Cardiac muscle cell (in vitro differentiated cells and primary cell): ENCODE results near the gene SKI. TPM values are rescaled to one million over a fixed set of nuclear protein-coding genes. Genes with fewer than 3 reads are reported as not detected.
A peak's percentile ranks its signal among the peaks of the same experiment; 100 is the strongest.

Experiments
- DNase-seq, 2 donors: peaks; one replicate each; pipeline versions ENCODE4 v3.0.0 to v3.0.0-alpha.2; 2010 to 2017; ENCODE audit warnings: low read depth in 1 of 2, low spot score in 1 of 2
- H3K27ac ChIP-seq: fragments of 200-600 bp; sonication (generic); 2 replicates; pipeline ENCODE4 v1.5.1; 2016
- H3K27me3 ChIP-seq: fragments of 200-600 bp; sonication (generic); 2 replicates; pipeline ENCODE4 v1.6.0; 2016; ENCODE audit warnings: control low read depth
- H3K36me3 ChIP-seq: fragments of 200-600 bp; sonication (generic); 2 replicates; pipeline ENCODE4 v1.5.1; 2016; ENCODE audit warnings: control low read depth
- H3K4me1 ChIP-seq: fragments of 200-600 bp; sonication (generic); 2 replicates; pipeline ENCODE4 v1.8.1; 2017; ENCODE audit warnings: low read depth, mild to moderate bottlenecking, mixed run types
- H3K4me3 ChIP-seq: fragments of 200-600 bp; sonication (generic); 2 replicates; pipeline ENCODE4 v1.5.1; 2016; ENCODE audit warnings: mild to moderate bottlenecking
- H3K9me3 ChIP-seq: fragments of 200-600 bp; sonication (generic); 2 replicates; pipeline ENCODE4 v1.5.1; 2017; ENCODE audit warnings: low read depth, mild to moderate bottlenecking, control low read depth
- polyA plus RNA-seq: library from polyadenylated mRNA; unstranded; fragments of >200 nt; fragmentation: Nextera tagmentation; extraction: Ambion mirVana; gene quantifications from 2 replicates; pipeline ENCODE4 v1.2.1, GENCODE V29; 2016
- total RNA-seq: library from RNA; depleted of rRNA; stranded (reverse); fragments of >200 nt; gene quantifications from 2 replicates; pipeline ENCODE4 v1.2.3, GENCODE V29; 2016
- TF ChIP-seq, protein P1 (sequence below): IDR thresholded peaks from 2 replicates; pipeline ENCODE4 v1.5.1; 2012; ENCODE audit warnings: low read depth, mild to moderate bottlenecking, low read length

SKI gene
- total and polyA plus RNA-seq, 2 experiments from 2014 or later, result 2.7 to 31.9 TPM

- no peak overlapping the region for H3K27ac ChIP-seq
- H3K9me3 ChIP-seq, result no peaks in the 10 kb centered on the region
- H3K4me3 ChIP-seq, result no peak overlapping the region
- H3K4me1 ChIP-seq, result peaks cover 23% of the 10 kb centered on the region
- H3K27me3 ChIP-seq, result no peaks in the 10 kb centered on the region
- no peaks in the 10 kb centered on the region for H3K36me3 ChIP-seq
- no peak for DNase-seq
- TF ChIP-seq, protein P1, sequence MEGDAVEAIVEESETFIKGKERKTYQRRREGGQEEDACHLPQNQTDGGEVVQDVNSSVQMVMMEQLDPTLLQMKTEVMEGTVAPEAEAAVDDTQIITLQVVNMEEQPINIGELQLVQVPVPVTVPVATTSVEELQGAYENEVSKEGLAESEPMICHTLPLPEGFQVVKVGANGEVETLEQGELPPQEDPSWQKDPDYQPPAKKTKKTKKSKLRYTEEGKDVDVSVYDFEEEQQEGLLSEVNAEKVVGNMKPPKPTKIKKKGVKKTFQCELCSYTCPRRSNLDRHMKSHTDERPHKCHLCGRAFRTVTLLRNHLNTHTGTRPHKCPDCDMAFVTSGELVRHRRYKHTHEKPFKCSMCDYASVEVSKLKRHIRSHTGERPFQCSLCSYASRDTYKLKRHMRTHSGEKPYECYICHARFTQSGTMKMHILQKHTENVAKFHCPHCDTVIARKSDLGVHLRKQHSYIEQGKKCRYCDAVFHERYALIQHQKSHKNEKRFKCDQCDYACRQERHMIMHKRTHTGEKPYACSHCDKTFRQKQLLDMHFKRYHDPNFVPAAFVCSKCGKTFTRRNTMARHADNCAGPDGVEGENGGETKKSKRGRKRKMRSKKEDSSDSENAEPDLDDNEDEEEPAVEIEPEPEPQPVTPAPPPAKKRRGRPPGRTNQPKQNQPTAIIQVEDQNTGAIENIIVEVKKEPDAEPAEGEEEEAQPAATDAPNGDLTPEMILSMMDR, result peak; percentile 26
Observed at GRCh38 chr1:2237773-2238172, 9.7 kb downstream of the SKI start.

DNA sequence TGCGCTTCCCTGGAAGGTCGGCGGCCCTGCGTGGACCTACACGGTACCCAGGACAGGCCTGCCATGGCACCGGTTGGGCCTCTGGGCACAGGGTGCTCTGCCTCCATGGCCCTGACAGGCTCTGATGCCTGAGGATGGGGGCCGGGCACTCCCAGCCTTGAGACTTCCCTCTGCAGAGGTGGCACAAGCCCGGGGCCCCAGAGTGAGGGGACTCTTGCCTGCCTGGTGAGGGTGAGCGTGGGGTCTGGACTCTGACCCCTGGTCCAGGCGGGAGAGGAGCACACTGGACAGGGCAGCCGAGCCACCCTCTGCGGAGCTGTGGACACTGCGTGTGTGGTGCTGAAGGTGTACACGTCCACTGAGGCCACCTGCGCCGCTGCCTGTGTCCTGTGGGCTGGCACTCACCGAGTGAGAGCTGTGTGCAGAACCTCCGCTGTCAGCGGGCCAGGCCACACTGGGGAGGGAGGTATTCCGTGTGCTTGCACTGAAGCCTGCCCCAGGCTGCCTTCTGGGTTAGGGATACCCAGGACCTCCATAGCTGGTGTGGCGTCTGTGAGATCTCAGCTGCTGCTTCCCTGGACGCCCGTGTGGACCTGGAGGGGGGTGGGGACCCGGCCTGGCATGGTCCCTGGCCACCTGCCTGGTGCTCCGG is 10.4 kb downstream of the SKI start:
- Histone ChIP-seq H3K4me1 (peaks cover 16% of the 10 kb centered on the region), H3K27ac (no peak overlapping the region), H3K27me3 (no peaks in the 10 kb centered on the region), H3K36me3 (no peaks in the 10 kb centered on the region), H3K9me3 (no peaks in the 10 kb centered on the region), H3K4me3 (no peak overlapping the region)
- no peak for DNase-seq
- TF ChIP-seq, protein P1, result no peak

DNA sequence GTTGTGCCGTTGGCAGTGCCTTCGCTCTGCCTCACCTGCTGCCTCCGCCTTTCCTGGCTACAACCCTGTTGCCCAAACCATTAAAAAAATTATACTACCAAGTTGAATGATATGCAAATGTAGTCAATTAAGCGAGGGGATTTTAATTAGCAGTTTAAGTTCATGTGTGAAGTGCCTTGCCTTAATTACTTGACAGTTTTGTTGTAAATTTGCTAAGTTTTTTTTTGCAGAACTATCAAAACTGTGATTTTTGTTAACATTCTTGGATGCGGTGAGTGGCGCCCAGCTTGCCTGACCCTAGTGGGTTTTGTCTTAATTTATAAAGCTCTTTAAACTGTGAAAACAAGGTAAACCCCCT is 10.9 kb downstream of the SKI start:
- Histone ChIP-seq H3K9me3 (no peaks in the 10 kb centered on the region), H3K27me3 (no peaks in the 10 kb centered on the region), H3K4me1 (peaks cover 11% of the 10 kb centered on the region), H3K27ac (no peak overlapping the region), H3K4me3 (no peak overlapping the region), H3K36me3 (no peaks in the 10 kb centered on the region)
- TF ChIP-seq, protein P1, result no peak
- no peak for DNase-seq

- no peak for DNase-seq
- H3K4me3 ChIP-seq, result no peak overlapping the region
- TF ChIP-seq, protein P1, result no peak
- H3K27me3 ChIP-seq, result no peaks in the 10 kb centered on the region
- H3K9me3 ChIP-seq, result no peaks in the 10 kb centered on the region
- peak overlapping the region; percentile 52 for H3K27ac ChIP-seq
- H3K36me3 ChIP-seq, result no peaks in the 10 kb centered on the region
- H3K4me1 ChIP-seq, result peaks cover 6% of the 10 kb centered on the region
Observed at GRCh38 chr1:2239384-2239985, 11.4 kb downstream of the SKI start.

GRCh38 chr1:2240270-2241156 is 12.4 kb downstream of the SKI start:
- DNase-seq, result peak; percentile 34 to 53
- H3K4me1 ChIP-seq, result peaks cover 3% of the 10 kb centered on the region

More at GRCh38 chr1:2240270-2241156, 12.4 kb downstream of the SKI start:
- no peaks in the 10 kb centered on the region for H3K27me3 ChIP-seq
- no peak overlapping the region for H3K4me3 ChIP-seq
- TF ChIP-seq, protein P1, result no peak
- no peaks in the 10 kb centered on the region for H3K36me3 ChIP-seq
- no peaks in the 10 kb centered on the region for H3K9me3 ChIP-seq
- peak overlapping the region; percentile 52 for H3K27ac ChIP-seq
